Upper lobe of left lung (tissue), 4 donors: Measurements from ENCODE around the gene MYO15A.

Experiments used
- EP300 ChIP-seq, 4 donors: sonication (generic); formaldehyde crosslinking; IDR thresholded peaks; one replicate each; pipeline ENCODE4 v1.5.1; 2017; ENCODE audit warnings: antibody characterized with exemption in 4 of 4, control low read depth in 2 of 4
- POLR2A ChIP-seq, 4 donors: fragments of 450-650 bp; IDR thresholded peaks; one replicate each; pipeline ENCODE4 v1.5.1; 2016 to 2017; ENCODE audit warnings: antibody characterized with exemption in 4 of 4, mild to moderate bottlenecking in 2 of 4
- POLR2AphosphoS5 ChIP-seq, 2 donors: sonication (generic); formaldehyde crosslinking; IDR thresholded peaks; one replicate each; pipeline ENCODE4 v1.5.1; 2017; ENCODE audit warnings: antibody characterized with exemption in 2 of 2
- TF ChIP-seq, protein P1 (sequence below), 6 experiments: fragments of 450-650 bp in 4 of 6; fragments of 200-600 bp in 2 of 6; sonication (generic) in 2 of 6; IDR thresholded peaks; one replicate each; pipeline ENCODE4 v1.5.1; 2016 to 2019; ENCODE audit warnings: antibody characterized with exemption in 6 of 6

GRCh38 chr17:18115517-18115916, 7.0 kb downstream of the MYO15A start:
- TF ChIP-seq, protein P1, sequence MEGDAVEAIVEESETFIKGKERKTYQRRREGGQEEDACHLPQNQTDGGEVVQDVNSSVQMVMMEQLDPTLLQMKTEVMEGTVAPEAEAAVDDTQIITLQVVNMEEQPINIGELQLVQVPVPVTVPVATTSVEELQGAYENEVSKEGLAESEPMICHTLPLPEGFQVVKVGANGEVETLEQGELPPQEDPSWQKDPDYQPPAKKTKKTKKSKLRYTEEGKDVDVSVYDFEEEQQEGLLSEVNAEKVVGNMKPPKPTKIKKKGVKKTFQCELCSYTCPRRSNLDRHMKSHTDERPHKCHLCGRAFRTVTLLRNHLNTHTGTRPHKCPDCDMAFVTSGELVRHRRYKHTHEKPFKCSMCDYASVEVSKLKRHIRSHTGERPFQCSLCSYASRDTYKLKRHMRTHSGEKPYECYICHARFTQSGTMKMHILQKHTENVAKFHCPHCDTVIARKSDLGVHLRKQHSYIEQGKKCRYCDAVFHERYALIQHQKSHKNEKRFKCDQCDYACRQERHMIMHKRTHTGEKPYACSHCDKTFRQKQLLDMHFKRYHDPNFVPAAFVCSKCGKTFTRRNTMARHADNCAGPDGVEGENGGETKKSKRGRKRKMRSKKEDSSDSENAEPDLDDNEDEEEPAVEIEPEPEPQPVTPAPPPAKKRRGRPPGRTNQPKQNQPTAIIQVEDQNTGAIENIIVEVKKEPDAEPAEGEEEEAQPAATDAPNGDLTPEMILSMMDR (IDR thresholded peaks at IDR 0.05): no peak
- no peak for TF ChIP-seq POLR2A (IDR thresholded peaks at IDR 0.05)
- TF ChIP-seq POLR2AphosphoS5 (IDR thresholded peaks at IDR 0.05): no peak
- no peak for TF ChIP-seq EP300 (IDR thresholded peaks at IDR 0.05)
